ENCODE results near the gene PRICKLE2. TPM values are rescaled to one million over a fixed set of nuclear protein-coding genes. Genes with fewer than 3 reads are reported as not detected.

Gene PRICKLE2
- total and polyA plus RNA-seq, 4 donors = 0.89 to 8.0 (median 3.2) TPM

DNA sequence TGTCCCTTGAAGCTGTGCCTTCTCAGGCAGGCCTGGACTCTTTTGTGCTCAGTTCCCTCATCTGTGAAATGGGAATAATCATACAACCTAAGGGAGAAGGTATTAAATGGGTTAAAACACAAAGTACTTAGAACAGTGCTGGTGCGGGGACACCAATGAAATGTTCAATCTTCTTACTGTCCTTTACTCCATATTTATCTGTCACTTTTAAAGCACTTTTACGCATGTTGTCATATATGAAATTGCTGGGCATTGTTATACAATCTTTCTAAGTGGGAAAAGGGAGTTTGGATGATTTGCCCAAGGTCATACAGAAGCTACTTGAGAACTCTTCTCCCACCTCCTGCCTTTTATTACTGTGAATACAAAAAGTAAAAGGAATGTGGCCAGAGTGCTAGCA, 114.2 kb downstream of the PRICKLE2 start:
- 94% methylated on average over 2 of the region's 2 CpGs for WGBS

DNA sequence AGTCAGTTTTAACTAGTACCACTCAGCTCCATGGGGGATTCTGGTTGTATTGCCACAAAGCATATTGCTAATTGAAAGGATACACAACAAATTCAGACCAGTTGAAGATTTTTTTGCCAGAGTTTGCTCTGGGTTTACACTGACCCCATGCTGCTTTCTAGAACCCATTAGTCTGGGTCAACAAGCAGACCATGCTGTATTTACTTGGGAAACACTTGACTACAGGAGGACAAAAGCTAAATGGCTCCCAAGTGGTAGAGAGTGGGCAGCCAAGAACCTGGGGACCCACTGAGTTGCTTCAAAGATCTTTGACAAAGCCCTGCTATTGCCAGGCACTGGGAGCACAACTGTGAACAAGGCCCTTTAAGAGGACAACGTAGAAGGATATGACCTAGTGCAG, 115.2 kb downstream of the PRICKLE2 start:
- Histone ChIP-seq H3K4me1 (ENCODE audit: control insufficient read depth in 4 of 4, insufficient read depth in 4 of 4, low read length in 3 of 4) (no peaks in the 10 kb centered on the region), H3K9ac (ENCODE audit: low read depth in 1 of 2, low read length in 2 of 2) (no peak overlapping the region), H3K36me3 (ENCODE audit: control insufficient read depth in 4 of 4, insufficient read depth in 3 of 4, low read depth in 1 of 4, low read length in 3 of 4) (no peaks in the 10 kb centered on the region), H3K27me3 (ENCODE audit: control insufficient read depth in 4 of 4, insufficient read depth in 4 of 4, low read length in 3 of 4) (peaks cover 0 to 6% (median 0%) of the 10 kb centered on the region in 4 donors), H3K27ac (ENCODE audit: low read depth in 1 of 2, low read length in 2 of 2) (no peak overlapping the region), H3K4me3 (ENCODE audit: low read depth in 1 of 3, low read length in 3 of 3) (no peak overlapping the region), H3K9me3 (ENCODE audit: control insufficient read depth in 4 of 4, low read length in 3 of 4) (peaks cover 0 to 6% (median 0%) of the 10 kb centered on the region in 4 donors)
- DNase-seq (ENCODE audit: low spot score) = no peak
- 85% methylated on average over 1 of the region's 1 CpG for WGBS
- no peak for TF ChIP-seq EGR1 (IDR thresholded peaks at IDR 0.05; ENCODE audit: low read depth in 2 of 2)
- TF ChIP-seq FOXA1 (IDR thresholded peaks at IDR 0.05) = no peak
- TF ChIP-seq GABPA (IDR thresholded peaks at IDR 0.05 in 1 of 2, conservative IDR thresholded peaks at IDR 0.05 in 1 of 2) = no peak
- TF ChIP-seq, protein P1, sequence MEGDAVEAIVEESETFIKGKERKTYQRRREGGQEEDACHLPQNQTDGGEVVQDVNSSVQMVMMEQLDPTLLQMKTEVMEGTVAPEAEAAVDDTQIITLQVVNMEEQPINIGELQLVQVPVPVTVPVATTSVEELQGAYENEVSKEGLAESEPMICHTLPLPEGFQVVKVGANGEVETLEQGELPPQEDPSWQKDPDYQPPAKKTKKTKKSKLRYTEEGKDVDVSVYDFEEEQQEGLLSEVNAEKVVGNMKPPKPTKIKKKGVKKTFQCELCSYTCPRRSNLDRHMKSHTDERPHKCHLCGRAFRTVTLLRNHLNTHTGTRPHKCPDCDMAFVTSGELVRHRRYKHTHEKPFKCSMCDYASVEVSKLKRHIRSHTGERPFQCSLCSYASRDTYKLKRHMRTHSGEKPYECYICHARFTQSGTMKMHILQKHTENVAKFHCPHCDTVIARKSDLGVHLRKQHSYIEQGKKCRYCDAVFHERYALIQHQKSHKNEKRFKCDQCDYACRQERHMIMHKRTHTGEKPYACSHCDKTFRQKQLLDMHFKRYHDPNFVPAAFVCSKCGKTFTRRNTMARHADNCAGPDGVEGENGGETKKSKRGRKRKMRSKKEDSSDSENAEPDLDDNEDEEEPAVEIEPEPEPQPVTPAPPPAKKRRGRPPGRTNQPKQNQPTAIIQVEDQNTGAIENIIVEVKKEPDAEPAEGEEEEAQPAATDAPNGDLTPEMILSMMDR (IDR thresholded peaks at IDR 0.05; ENCODE audit: low read depth, low read length, missing input control) = no peak
- TF ChIP-seq RXRA (IDR thresholded peaks at IDR 0.05) = no peak
- TF ChIP-seq SP1 (IDR thresholded peaks at IDR 0.05) = no peak
- TF ChIP-seq, protein P2, sequence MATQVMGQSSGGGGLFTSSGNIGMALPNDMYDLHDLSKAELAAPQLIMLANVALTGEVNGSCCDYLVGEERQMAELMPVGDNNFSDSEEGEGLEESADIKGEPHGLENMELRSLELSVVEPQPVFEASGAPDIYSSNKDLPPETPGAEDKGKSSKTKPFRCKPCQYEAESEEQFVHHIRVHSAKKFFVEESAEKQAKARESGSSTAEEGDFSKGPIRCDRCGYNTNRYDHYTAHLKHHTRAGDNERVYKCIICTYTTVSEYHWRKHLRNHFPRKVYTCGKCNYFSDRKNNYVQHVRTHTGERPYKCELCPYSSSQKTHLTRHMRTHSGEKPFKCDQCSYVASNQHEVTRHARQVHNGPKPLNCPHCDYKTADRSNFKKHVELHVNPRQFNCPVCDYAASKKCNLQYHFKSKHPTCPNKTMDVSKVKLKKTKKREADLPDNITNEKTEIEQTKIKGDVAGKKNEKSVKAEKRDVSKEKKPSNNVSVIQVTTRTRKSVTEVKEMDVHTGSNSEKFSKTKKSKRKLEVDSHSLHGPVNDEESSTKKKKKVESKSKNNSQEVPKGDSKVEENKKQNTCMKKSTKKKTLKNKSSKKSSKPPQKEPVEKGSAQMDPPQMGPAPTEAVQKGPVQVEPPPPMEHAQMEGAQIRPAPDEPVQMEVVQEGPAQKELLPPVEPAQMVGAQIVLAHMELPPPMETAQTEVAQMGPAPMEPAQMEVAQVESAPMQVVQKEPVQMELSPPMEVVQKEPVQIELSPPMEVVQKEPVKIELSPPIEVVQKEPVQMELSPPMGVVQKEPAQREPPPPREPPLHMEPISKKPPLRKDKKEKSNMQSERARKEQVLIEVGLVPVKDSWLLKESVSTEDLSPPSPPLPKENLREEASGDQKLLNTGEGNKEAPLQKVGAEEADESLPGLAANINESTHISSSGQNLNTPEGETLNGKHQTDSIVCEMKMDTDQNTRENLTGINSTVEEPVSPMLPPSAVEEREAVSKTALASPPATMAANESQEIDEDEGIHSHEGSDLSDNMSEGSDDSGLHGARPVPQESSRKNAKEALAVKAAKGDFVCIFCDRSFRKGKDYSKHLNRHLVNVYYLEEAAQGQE (IDR thresholded peaks at IDR 0.05) = no peak
- no peak for TF ChIP-seq FOXA2 (IDR thresholded peaks at IDR 0.05)
- no peak for TF ChIP-seq HNF4A (conservative IDR thresholded peaks at IDR 0.05)
- no peak for TF ChIP-seq TAF1 (conservative IDR thresholded peaks at IDR 0.05)
- TF ChIP-seq RAD21 (IDR thresholded peaks at IDR 0.05) = no peak
- TF ChIP-seq, protein P3, sequence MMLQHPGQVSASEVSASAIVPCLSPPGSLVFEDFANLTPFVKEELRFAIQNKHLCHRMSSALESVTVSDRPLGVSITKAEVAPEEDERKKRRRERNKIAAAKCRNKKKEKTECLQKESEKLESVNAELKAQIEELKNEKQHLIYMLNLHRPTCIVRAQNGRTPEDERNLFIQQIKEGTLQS (IDR thresholded peaks at IDR 0.05) = no peak
- no peak for TF ChIP-seq NR2F2 (IDR thresholded peaks at IDR 0.05)
- TF ChIP-seq YY1 (IDR thresholded peaks at IDR 0.05) = no peak

More for the DNA sequence above, 114.2 kb downstream of the PRICKLE2 start:
- H3K4me3 ChIP-seq (ENCODE audit: low read depth in 1 of 3, low read length in 3 of 3) = no peak overlapping the region
- H3K36me3 ChIP-seq (ENCODE audit: control insufficient read depth in 4 of 4, insufficient read depth in 3 of 4, low read depth in 1 of 4, low read length in 3 of 4) = no peaks in the 10 kb centered on the region
- H3K4me1 ChIP-seq (ENCODE audit: control insufficient read depth in 4 of 4, insufficient read depth in 4 of 4, low read length in 3 of 4) = no peaks in the 10 kb centered on the region
- no peak overlapping the region for H3K9ac ChIP-seq (ENCODE audit: low read depth in 1 of 2, low read length in 2 of 2)
- TF ChIP-seq FOXA1 (IDR thresholded peaks at IDR 0.05) (no peak), HNF4G (IDR thresholded peaks at IDR 0.05) (no peak), GABPA (IDR thresholded peaks at IDR 0.05 in 1 of 2, conservative IDR thresholded peaks at IDR 0.05 in 1 of 2) (no peak), HNF4A (conservative IDR thresholded peaks at IDR 0.05) (no peak), RXRA (IDR thresholded peaks at IDR 0.05) (no peak), YY1 (IDR thresholded peaks at IDR 0.05) (no peak), FOXA2 (IDR thresholded peaks at IDR 0.05) (no peak), TAF1 (conservative IDR thresholded peaks at IDR 0.05) (no peak), RAD21 (IDR thresholded peaks at IDR 0.05) (no peak), JUND (IDR thresholded peaks at IDR 0.05) (no peak)
- TF ChIP-seq, protein P4, sequence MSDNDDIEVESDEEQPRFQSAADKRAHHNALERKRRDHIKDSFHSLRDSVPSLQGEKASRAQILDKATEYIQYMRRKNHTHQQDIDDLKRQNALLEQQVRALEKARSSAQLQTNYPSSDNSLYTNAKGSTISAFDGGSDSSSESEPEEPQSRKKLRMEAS (IDR thresholded peaks at IDR 0.05) = no peak
- TF ChIP-seq, protein P5, sequence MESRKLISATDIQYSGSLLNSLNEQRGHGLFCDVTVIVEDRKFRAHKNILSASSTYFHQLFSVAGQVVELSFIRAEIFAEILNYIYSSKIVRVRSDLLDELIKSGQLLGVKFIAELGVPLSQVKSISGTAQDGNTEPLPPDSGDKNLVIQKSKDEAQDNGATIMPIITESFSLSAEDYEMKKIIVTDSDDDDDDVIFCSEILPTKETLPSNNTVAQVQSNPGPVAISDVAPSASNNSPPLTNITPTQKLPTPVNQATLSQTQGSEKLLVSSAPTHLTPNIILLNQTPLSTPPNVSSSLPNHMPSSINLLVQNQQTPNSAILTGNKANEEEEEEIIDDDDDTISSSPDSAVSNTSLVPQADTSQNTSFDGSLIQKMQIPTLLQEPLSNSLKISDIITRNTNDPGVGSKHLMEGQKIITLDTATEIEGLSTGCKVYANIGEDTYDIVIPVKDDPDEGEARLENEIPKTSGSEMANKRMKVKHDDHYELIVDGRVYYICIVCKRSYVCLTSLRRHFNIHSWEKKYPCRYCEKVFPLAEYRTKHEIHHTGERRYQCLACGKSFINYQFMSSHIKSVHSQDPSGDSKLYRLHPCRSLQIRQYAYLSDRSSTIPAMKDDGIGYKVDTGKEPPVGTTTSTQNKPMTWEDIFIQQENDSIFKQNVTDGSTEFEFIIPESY (IDR thresholded peaks at IDR 0.05) = no peak
- TF ChIP-seq, protein P2 (IDR thresholded peaks at IDR 0.05) = no peak
- no peak for DNase-seq (ENCODE audit: low spot score)
- H3K27me3 ChIP-seq (ENCODE audit: control insufficient read depth in 4 of 4, insufficient read depth in 4 of 4, low read length in 3 of 4) = peaks cover 0 to 6% (median 0%) of the 10 kb centered on the region in 4 donors
- H3K9me3 ChIP-seq (ENCODE audit: control insufficient read depth in 4 of 4, low read length in 3 of 4) = peaks cover 0 to 6% (median 0%) of the 10 kb centered on the region in 4 donors
- H3K27ac ChIP-seq (ENCODE audit: low read depth in 1 of 2, low read length in 2 of 2) = no peak overlapping the region

Measured in liver (tissue), 9 donors.